ENCODE measurements around the gene CHMP5. TPM values are rescaled to one million over a fixed set of nuclear protein-coding genes. Genes with fewer than 3 reads are reported as not detected.

CHMP5 gene
- total RNA-seq, 1 experiment from 2014 or later: 47.6 TPM

GRCh38 chr9:33221568-33221884 lies 43.3 kb upstream of the CHMP5 start:
- no peak overlapping the region for H2AK5ac ChIP-seq (ENCODE audit: insufficient read length, low read length)
- no peaks in the 10 kb centered on the region for H3K79me2 ChIP-seq (ENCODE audit: insufficient read depth, low read length)
- H3K18ac ChIP-seq (ENCODE audit: insufficient read length, low read depth, low read length): no peak overlapping the region
- DNase-seq: no peak
- H3K4me1 ChIP-seq (ENCODE audit: insufficient read depth, low read length): no peaks in the 10 kb centered on the region
- no peak overlapping the region for H4K91ac ChIP-seq (ENCODE audit: insufficient read length, low read depth, low read length)
- Mint-ChIP-seq H3K4me3 (no peak overlapping the region), H3K9me3 (no peaks in the 10 kb centered on the region), H3K4me1 (peaks cover 3 to 4% of the 10 kb centered on the region in 2 experiments; a peak in 2 of 4 replicates), H3K27ac (no peak overlapping the region), H3K36me3 (ENCODE audit: insufficient read depth in 1 of 3, low read depth in 3 of 3) (no peaks in the 10 kb centered on the region; a peak in 1 of 7 replicates), H3K27me3 (ENCODE audit: low read depth) (peaks cover 4% of the 10 kb centered on the region)
- H3K9me3 ChIP-seq (ENCODE audit: control insufficient read depth, low read depth, low read length): no peaks in the 10 kb centered on the region
- no peak overlapping the region for H3K56ac ChIP-seq (ENCODE audit: insufficient read length, low read depth, low read length)
- no peak overlapping the region for H2BK15ac ChIP-seq (ENCODE audit: low read depth, low read length)
- H2BK5ac ChIP-seq (ENCODE audit: insufficient read length, low read length): no peak overlapping the region
- no peak overlapping the region for H4K8ac ChIP-seq (replicated peaks; ENCODE audit: insufficient read length, low read depth, low read length)
- H4K20me1 ChIP-seq (ENCODE audit: control insufficient read depth, insufficient read depth, insufficient read length): no peaks in the 10 kb centered on the region
- H3T11ph ChIP-seq (ENCODE audit: low read length): no peak overlapping the region
- no peak overlapping the region for H3K23ac ChIP-seq (ENCODE audit: insufficient read length, low read depth, low read length)
- H2BK20ac ChIP-seq (ENCODE audit: low read depth, low read length, poor library complexity, severe bottlenecking): no peak overlapping the region
- no peak overlapping the region for H3K4me2 ChIP-seq (ENCODE audit: insufficient read depth, insufficient read length, low read length)
- no peaks in the 10 kb centered on the region for H3K23me2 ChIP-seq (ENCODE audit: insufficient read length, low read depth, low read length, poor library complexity, severe bottlenecking)
- H2AFZ ChIP-seq (ENCODE audit: low read length): no peak overlapping the region
- H2BK12ac ChIP-seq (ENCODE audit: insufficient read length, low read depth, low read length): no peak overlapping the region
- no peak overlapping the region for H3K9ac ChIP-seq (ENCODE audit: extremely low read depth, insufficient read length, low read length)
- no peaks in the 10 kb centered on the region for H3K79me1 ChIP-seq (ENCODE audit: insufficient read depth, low read depth, low read length, poor library complexity, severe bottlenecking)
- no peak overlapping the region for H3K27ac ChIP-seq (ENCODE audit: insufficient read length, low read depth, low read length)
- H3K14ac ChIP-seq (ENCODE audit: insufficient read depth, low read length): no peak overlapping the region
- H2BK120ac ChIP-seq (ENCODE audit: low read depth, low read length, poor library complexity, severe bottlenecking): no peak overlapping the region
- H3K27me3 ChIP-seq (ENCODE audit: insufficient read depth, low read length): no peaks in the 10 kb centered on the region
- TF ChIP-seq, protein P1, sequence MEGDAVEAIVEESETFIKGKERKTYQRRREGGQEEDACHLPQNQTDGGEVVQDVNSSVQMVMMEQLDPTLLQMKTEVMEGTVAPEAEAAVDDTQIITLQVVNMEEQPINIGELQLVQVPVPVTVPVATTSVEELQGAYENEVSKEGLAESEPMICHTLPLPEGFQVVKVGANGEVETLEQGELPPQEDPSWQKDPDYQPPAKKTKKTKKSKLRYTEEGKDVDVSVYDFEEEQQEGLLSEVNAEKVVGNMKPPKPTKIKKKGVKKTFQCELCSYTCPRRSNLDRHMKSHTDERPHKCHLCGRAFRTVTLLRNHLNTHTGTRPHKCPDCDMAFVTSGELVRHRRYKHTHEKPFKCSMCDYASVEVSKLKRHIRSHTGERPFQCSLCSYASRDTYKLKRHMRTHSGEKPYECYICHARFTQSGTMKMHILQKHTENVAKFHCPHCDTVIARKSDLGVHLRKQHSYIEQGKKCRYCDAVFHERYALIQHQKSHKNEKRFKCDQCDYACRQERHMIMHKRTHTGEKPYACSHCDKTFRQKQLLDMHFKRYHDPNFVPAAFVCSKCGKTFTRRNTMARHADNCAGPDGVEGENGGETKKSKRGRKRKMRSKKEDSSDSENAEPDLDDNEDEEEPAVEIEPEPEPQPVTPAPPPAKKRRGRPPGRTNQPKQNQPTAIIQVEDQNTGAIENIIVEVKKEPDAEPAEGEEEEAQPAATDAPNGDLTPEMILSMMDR (conservative IDR thresholded peaks at IDR 0.05): no peak
- H4K5ac ChIP-seq (ENCODE audit: insufficient read length, low read depth, low read length): no peak overlapping the region
- no CpG with 5 or more reads among the region's 3 CpGs for WGBS (ENCODE audit: extremely low coverage, insufficient read length, low lambda C conversion rate)
- H3K4ac ChIP-seq (ENCODE audit: low read depth, low read length): no peak overlapping the region

Measured in H9 (cell line).